OCI-LY7 (cell line): ENCODE data around the gene AGER. TPM values are rescaled to one million over a fixed set of nuclear protein-coding genes. Genes with fewer than 3 reads are reported as not detected.

ENCODE experiments used
- BruUV-seq: library from RNA; stranded (reverse); fragments of 400-500 nt; replicated peaks from 2 replicates; lab custom pipeline; 2021; lab: Mats Ljungman, UMichigan
- CTCF ChIA-PET: fragments of 300-600 bp; sonication (Branson Sonifier 250); formaldehyde crosslinking; loops from one replicate; lab custom pipeline; 2022; ENCODE audit warnings: antibody characterized with exemption; ENCODE audit not compliant: unreplicated experiment; lab: Charles Lee
- POLR2A ChIA-PET: fragments of 300-600 bp; sonication (Branson Sonifier 250); formaldehyde crosslinking; loops from one replicate; lab custom pipeline; 2022; ENCODE audit warnings: antibody characterized with exemption; lab: Charles Lee
- DNase-seq: peaks from one replicate; pipeline ENCODE4 v3.0.0-alpha.2; 2015; ENCODE audit warnings: low spot score
- H2AFZ ChIP-seq: fragments of 200-600 bp; sonication (generic), shearing (Covaris generic); 2 replicates; pipeline ENCODE4 v1.6.1; 2014; ENCODE audit warnings: mild to moderate bottlenecking, antibody characterized with exemption, low read length, moderate library complexity
- H3K27ac ChIP-seq: fragments of 200-600 bp; sonication (generic); 2 replicates; pipeline ENCODE4 v1.5.1; 2014; ENCODE audit warnings: mixed run types, low read depth, mild to moderate bottlenecking, moderate library complexity, low read length, inconsistent platforms; ENCODE audit not compliant: poor library complexity, severe bottlenecking
- H3K36me3 ChIP-seq: fragments of 200-600 bp; sonication (generic); 2 replicates; pipeline ENCODE4 v1.6.1; 2014; ENCODE audit warnings: mild to moderate bottlenecking, antibody characterized with exemption, low read length, moderate library complexity, mixed read lengths; ENCODE audit not compliant: insufficient read depth
- H3K4me1 ChIP-seq: fragments of 200-600 bp; sonication (generic); 2 replicates; pipeline ENCODE4 v1.5.1; 2014; ENCODE audit warnings: mild to moderate bottlenecking, low read length; ENCODE audit not compliant: insufficient read depth, poor library complexity, severe bottlenecking
- H3K4me2 ChIP-seq: fragments of 200-600 bp; sonication (generic); 2 replicates; pipeline ENCODE4 v1.6.1; 2014; ENCODE audit warnings: mild to moderate bottlenecking, low read length
- H3K4me3 ChIP-seq: fragments of 200-600 bp; sonication (generic); 2 replicates; pipeline ENCODE4 v1.5.1; 2014; ENCODE audit warnings: mild to moderate bottlenecking, low read depth, low read length; ENCODE audit not compliant: poor library complexity, severe bottlenecking
- H3K79me2 ChIP-seq: fragments of 200-600 bp; sonication (generic); 2 replicates; pipeline ENCODE4 v1.6.1; 2016; ENCODE audit warnings: low read depth, mild to moderate bottlenecking, low read length, moderate library complexity, mixed read lengths; ENCODE audit not compliant: insufficient read depth
- H3K9me2 ChIP-seq: fragments of 200-600 bp; sonication (generic); 2 replicates; pipeline ENCODE4 v1.6.1; 2016; ENCODE audit warnings: mild to moderate bottlenecking, low read length, mixed read lengths; ENCODE audit not compliant: insufficient read depth
- H3K9me3 ChIP-seq: fragments of 200-600 bp; sonication (generic); 2 replicates; pipeline ENCODE4 v1.6.1; 2014; ENCODE audit warnings: mild to moderate bottlenecking, mixed run types, low read length, mixed read lengths
- H4K20me1 ChIP-seq: fragments of 200-600 bp; sonication (generic); 2 replicates; pipeline ENCODE4 v1.6.1; 2014; ENCODE audit warnings: mild to moderate bottlenecking, antibody characterized with exemption, low read length, moderate library complexity, mixed read lengths; ENCODE audit not compliant: insufficient read depth
- EZH2phosphoT487 ChIP-seq: fragments of 200-600 bp; sonication (generic); IDR thresholded peaks from 2 replicates; pipeline ENCODE4 v1.6.1; 2018; ENCODE audit warnings: low read depth, borderline replicate concordance, mild to moderate bottlenecking, mixed run types, antibody characterized with exemption, low read length, moderate library complexity, mixed read lengths
- intact Hi-C: fragments of 100-400 bp; cut with micrococcal nuclease; formaldehyde crosslinking; loops from one replicate; pipeline ENCODE4 v1.10.0; 2022; ENCODE audit not compliant: unreplicated experiment
- total RNA-seq, 2 experiments: library from RNA; depleted of rRNA in 1 of 2; stranded (reverse); fragments of >200 nt in 1 of 2; shearing (Covaris generic) in 1 of 2; gene quantifications; 2 replicates each; pipeline ENCODE4 v1.2.3, GENCODE V29; 2014 to 2022
- TF ChIP-seq, protein P1 (sequence below): fragments of 200-600 bp; sonication (generic); conservative IDR thresholded peaks from 2 replicates; pipeline ENCODE4 v1.5.1; 2014; ENCODE audit warnings: mild to moderate bottlenecking, antibody characterized with exemption, low read length, moderate library complexity, mixed read lengths

Gene AGER
- total RNA-seq, 2 experiments from 2014 or later, result 6.7 to 26.9 TPM

DNA sequence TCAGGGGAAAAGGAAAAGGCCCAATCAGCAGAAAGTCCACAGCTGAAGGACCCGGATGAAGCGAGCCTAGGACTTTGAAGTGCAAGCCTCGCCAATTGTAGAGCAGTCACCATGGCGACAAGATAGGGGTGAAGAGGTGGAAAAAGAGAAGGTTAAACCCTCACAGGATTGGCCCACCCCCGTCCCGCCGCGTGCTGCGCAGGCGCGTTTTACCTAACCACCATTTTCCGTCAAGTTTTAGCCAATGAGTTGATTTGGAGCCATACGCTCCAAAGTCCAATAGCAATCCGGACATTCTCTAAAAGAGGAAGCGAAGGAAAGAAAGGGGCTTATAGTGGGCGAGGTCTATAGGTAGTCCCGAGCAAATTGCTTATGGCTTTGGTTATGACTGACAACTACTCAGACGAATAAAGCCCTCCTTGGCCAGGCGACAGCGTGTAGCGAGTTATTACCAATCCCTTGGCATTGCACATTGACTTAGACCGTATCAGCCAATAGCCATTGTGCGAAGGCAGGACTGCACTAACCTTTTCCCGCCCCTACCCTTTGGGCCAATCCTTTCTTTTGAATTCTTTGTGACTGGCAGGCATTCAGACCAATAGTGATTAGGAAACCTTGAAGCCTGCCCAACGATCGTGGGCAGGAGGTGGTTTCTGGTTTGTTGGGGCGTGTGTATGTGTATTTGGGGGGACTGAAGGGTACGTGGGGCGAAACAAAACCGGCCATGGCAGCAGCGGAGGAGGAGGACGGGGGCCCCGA is 6.1 kb downstream of the AGER start, which contains the start of gene RNF5:
TSS of gene RNF5 (plus strand) at position 618 of the 759 bp plus-strand sequence. CDS start at position 725, 107 bp downstream.
- ChIA-PET POLR2A (interaction anchor here (1.0 to 2.1 kb wide), 4 partner anchors 13 to 49 kb away, joined by 5 to 11 read pairs (median 5); partner anchors contain the start of genes ATF6B, GPSM3 and PBX2), CTCF (interaction anchor here (1.3 kb wide), 1 partner anchor 15 kb away, joined by 3 read pairs; the partner anchor contains the start of gene GPSM3)
- Histone ChIP-seq H3K27ac (peak within 1 kb of the TSS; percentile 56), H3K4me3 (peak within 1 kb of the TSS; percentile 74), H3K36me3 (peaks cover 19% of the 10 kb centered on the region; the same call in 1 of the 2 replicates), H3K9me3 (no peaks in the 10 kb centered on the region), H4K20me1 (no peaks in the 10 kb centered on the region), H2AFZ (peak within 1 kb of the TSS; percentile 68), H3K4me1 (peaks cover 41% of the 10 kb centered on the region), H3K4me2 (peak within 1 kb of the TSS; percentile 99), H3K9me2 (no peaks in the 10 kb centered on the region), H3K79me2 (peaks cover 14% of the 10 kb centered on the region; the same call in 1 of the 2 replicates)
- intact Hi-C loops, result loop anchor here (1.0 to 2.0 kb wide), 2 partner anchors 17 to 23 kb away; partner anchors contain the start of gene PPT2
- TF ChIP-seq EZH2phosphoT487, result no peak
- TF ChIP-seq, protein P1, sequence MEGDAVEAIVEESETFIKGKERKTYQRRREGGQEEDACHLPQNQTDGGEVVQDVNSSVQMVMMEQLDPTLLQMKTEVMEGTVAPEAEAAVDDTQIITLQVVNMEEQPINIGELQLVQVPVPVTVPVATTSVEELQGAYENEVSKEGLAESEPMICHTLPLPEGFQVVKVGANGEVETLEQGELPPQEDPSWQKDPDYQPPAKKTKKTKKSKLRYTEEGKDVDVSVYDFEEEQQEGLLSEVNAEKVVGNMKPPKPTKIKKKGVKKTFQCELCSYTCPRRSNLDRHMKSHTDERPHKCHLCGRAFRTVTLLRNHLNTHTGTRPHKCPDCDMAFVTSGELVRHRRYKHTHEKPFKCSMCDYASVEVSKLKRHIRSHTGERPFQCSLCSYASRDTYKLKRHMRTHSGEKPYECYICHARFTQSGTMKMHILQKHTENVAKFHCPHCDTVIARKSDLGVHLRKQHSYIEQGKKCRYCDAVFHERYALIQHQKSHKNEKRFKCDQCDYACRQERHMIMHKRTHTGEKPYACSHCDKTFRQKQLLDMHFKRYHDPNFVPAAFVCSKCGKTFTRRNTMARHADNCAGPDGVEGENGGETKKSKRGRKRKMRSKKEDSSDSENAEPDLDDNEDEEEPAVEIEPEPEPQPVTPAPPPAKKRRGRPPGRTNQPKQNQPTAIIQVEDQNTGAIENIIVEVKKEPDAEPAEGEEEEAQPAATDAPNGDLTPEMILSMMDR, result no peak
- no TSS peak for BruUV-seq
- peak; percentile 100 for DNase-seq

- intact Hi-C loops, result loop anchor here (2.0 kb wide), 1 partner anchor 22 kb away; the partner anchor contains the start of gene PPT2
- DNase-seq, result no peak
- H3K4me1 ChIP-seq, result peaks cover 44% of the 10 kb centered on the region
- H3K9me3 ChIP-seq, result no peaks in the 10 kb centered on the region
- TSS peak; percentile 72 for BruUV-seq
- H2AFZ ChIP-seq, result peak overlapping the region; percentile 68
- H4K20me1 ChIP-seq, result no peaks in the 10 kb centered on the region
- peak overlapping the region; percentile 56 for H3K27ac ChIP-seq
- TF ChIP-seq, protein P1, result no peak
- no peak for TF ChIP-seq EZH2phosphoT487
- ChIA-PET POLR2A (interaction anchor here (1.0 to 2.1 kb wide), 4 partner anchors 13 to 49 kb away, joined by 5 to 11 read pairs (median 5); partner anchors contain the start of genes ATF6B, GPSM3 and PBX2), CTCF (interaction anchor here (1.3 kb wide), 1 partner anchor 16 kb away, joined by 3 read pairs; the partner anchor contains the start of gene GPSM3)
- H3K4me3 ChIP-seq, result peak overlapping the region; percentile 74
- peaks cover 14% of the 10 kb centered on the region; the same call in 1 of the 2 replicates for H3K79me2 ChIP-seq
- peaks cover 13% of the 10 kb centered on the region; the same call in 1 of the 2 replicates for H3K36me3 ChIP-seq
- no peaks in the 10 kb centered on the region for H3K9me2 ChIP-seq
- H3K4me2 ChIP-seq, result peak overlapping the region; percentile 96
Observed at GRCh38 chr6:32177183-32177787, 6.8 kb downstream of the AGER start.
